ENCODE measurements around the gene TTI1. TPM values are rescaled to one million over a fixed set of nuclear protein-coding genes. Genes with fewer than 3 reads are reported as not detected.

The TTI1 gene
- total and polyA plus RNA-seq, 12 donors = 8.3 to 14.8 (median 11.2) TPM

DNA sequence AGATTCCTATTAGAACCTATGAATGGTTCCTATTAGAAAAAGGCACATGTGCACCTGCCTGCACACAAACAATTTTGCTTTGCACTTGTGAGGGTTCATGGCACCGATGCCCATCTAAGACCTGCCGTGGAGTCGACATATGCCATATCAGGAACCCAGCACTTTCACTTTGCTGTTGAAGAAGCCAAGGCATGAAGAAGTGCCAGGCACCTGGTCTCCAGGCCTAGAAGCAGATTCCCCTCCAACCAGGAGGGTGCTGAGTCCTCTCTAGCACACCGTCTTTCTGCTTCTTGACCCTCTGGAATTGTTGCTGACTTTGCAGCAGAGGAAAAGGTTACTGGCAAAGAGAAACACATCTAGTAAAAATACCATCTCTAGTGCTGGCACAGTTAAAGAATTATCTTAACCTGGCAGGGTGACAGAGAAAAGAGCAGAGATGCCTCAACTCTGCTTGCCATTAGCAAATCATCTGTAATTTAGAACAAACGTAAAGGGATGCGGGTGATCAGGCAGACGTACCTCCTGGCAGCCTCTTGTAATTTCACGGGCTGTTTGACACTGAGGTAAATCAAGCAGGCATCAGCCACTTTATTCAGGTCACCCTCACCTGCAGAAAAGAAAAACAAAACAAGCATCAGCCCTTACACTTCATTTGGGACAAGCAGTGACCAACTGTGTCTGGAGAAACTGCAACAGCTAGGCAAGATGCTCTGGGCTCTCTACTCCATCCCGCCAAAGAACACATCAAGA lies 37.2 kb downstream of the TTI1 start:
- ATAC-seq = no peak
- Histone ChIP-seq H3K4me3 (no peak overlapping the region), H3K27me3 (no peaks in the 10 kb centered on the region), H3K4me1 (peaks cover 14 to 48% (median 31%) of the 10 kb centered on the region in 9 donors), H3K9me3 (no peaks in the 10 kb centered on the region), H3K27ac (no peak overlapping the region), H3K36me3 (peaks cover 0 to 94% (median 47%) of the 10 kb centered on the region in 9 donors)
- TF ChIP-seq, protein P1, sequence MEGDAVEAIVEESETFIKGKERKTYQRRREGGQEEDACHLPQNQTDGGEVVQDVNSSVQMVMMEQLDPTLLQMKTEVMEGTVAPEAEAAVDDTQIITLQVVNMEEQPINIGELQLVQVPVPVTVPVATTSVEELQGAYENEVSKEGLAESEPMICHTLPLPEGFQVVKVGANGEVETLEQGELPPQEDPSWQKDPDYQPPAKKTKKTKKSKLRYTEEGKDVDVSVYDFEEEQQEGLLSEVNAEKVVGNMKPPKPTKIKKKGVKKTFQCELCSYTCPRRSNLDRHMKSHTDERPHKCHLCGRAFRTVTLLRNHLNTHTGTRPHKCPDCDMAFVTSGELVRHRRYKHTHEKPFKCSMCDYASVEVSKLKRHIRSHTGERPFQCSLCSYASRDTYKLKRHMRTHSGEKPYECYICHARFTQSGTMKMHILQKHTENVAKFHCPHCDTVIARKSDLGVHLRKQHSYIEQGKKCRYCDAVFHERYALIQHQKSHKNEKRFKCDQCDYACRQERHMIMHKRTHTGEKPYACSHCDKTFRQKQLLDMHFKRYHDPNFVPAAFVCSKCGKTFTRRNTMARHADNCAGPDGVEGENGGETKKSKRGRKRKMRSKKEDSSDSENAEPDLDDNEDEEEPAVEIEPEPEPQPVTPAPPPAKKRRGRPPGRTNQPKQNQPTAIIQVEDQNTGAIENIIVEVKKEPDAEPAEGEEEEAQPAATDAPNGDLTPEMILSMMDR (IDR thresholded peaks at IDR 0.05) = no peak
- intact Hi-C loops (cut with DNase I) = loop anchor here in 6 of 10 donors (10.0 kb wide), 5 partner anchors 91 to 431 kb away; partner anchors contain the start of gene VSTM2L (in 1 of the 6)
- DNase-seq = no peak
- 56 to 63% methylated on average over 9 of the region's 9 CpGs for WGBS, 2 donors

DNA sequence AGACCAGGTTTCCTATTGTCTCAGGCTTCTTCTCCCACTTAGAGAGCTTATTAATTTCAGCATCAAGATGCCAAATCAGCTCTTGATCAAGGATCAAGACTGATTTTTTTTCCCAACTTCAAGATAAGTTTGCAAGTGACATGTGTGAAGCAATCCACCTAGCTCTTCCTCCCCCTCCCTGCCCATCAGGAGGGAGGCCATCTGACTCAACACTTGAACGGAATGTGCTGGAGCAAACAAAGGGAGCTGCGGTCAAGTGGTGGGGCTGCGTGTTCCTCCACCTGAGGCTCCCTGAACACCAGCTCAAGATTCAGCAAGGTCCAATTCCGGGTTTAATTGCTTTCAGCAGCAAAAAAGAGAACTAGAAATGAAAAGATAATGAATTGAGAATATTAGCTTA lies 38.7 kb downstream of the TTI1 start:
- H3K27ac ChIP-seq = peak overlapping the region in 2 of 10 donors; percentile 3 to 15
- H3K36me3 ChIP-seq = peaks cover 0 to 83% (median 36%) of the 10 kb centered on the region in 9 donors
- no peak overlapping the region for H3K4me3 ChIP-seq
- no peaks in the 10 kb centered on the region for H3K9me3 ChIP-seq
- no peaks in the 10 kb centered on the region for H3K27me3 ChIP-seq
- H3K4me1 ChIP-seq = peaks cover 19 to 62% (median 46%) of the 10 kb centered on the region in 9 donors
- peak in 2 of 8 donors; percentile 19 to 28 for ATAC-seq
- intact Hi-C loops (cut with DNase I) = loop anchor here (5.0 to 10.0 kb wide), 11 partner anchors 90 to 432 kb away; partner anchors contain the start of genes VSTM2L (in 2 of the 10) and TGM2 (in 1 of the 10)
- no peak for DNase-seq
- TF ChIP-seq, protein P1 (IDR thresholded peaks at IDR 0.05) = no peak
- 72 to 76% methylated on average over 4 of the region's 4 CpGs for whole genome bisulfite sequencing, 2 donors

DNA sequence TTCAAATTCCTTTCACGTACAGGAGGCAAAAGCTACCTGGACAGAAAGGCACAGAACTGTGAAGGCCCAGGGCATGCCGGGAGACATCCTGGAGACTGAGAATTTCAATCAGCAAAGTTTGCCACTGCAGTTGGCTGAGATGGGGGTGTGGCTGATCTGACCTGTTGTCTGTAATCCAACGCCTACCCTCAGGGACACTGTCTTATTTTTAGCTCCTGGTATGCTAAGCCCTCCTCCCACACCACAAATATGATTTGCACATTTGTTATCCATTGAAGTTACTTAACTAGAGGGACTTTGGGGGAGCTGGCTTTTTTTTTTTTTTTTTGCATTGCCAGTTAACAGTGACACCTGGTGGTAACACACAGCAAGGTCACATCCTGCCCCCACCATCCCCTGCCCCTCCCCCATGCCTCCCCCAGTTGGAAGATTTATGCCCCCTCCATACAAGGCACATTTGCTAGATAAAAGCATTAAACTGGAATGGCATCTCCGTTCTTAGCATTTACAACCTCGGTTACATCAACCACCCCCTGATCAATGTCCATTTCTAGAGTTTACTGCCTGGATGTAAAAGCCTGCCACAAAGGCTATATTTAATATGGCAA lies 40.4 kb downstream of the TTI1 start:
- H3K36me3 ChIP-seq = peaks cover 0 to 77% (median 19%) of the 10 kb centered on the region in 9 donors

DNA sequence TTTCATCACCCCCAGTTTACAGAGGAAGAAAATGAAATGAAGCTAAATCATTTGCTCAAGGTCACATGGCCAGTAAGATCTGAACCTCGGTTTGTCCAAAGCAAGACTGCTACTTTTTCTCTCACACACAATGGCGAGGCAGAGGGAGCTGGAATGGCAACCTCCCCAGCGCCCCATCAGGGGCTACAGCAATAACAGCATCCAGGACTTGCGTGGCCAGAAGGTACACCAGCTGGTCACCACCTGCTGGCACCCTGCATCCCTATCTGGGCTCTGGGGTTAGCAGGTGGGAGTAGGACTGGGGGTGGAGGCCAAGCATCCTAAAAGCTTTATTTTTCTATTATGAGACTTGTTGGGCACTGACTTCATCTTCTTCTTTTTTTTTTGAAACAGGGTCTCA lies 41.3 kb downstream of the TTI1 start:
- 91 to 95% methylated on average over 4 of the region's 4 CpGs for WGBS, 2 donors
- intact Hi-C loops (cut with DNase I) = loop anchor here (2.0 to 10.0 kb wide), 13 partner anchors 87 to 430 kb away; partner anchors contain the start of genes VSTM2L (in 3 of the 10) and TGM2 (in 1 of the 10)
- H3K9me3 ChIP-seq = no peaks in the 10 kb centered on the region
- peaks cover 0 to 69% (median 13%) of the 10 kb centered on the region in 9 donors for H3K36me3 ChIP-seq
- no peak for ATAC-seq
- no peaks in the 10 kb centered on the region for H3K27me3 ChIP-seq
- no peak for DNase-seq
- TF ChIP-seq, protein P1 (IDR thresholded peaks at IDR 0.05) = no peak
- H3K27ac ChIP-seq = peak overlapping the region; percentile 61 to 88 (median 80)
- H3K4me1 ChIP-seq = peaks cover 38 to 87% (median 66%) of the 10 kb centered on the region in 9 donors
- no peak overlapping the region for H3K4me3 ChIP-seq

More for the DNA sequence above, 40.4 kb downstream of the TTI1 start:
- no peaks in the 10 kb centered on the region for H3K27me3 ChIP-seq
- TF ChIP-seq, protein P1 (IDR thresholded peaks at IDR 0.05) = peak; percentile 52 to 78 (median 70)
- no peaks in the 10 kb centered on the region for H3K9me3 ChIP-seq
- no peak overlapping the region for H3K4me3 ChIP-seq
- peaks cover 30 to 78% (median 56%) of the 10 kb centered on the region in 9 donors for H3K4me1 ChIP-seq
- intact Hi-C loops (cut with DNase I) = loop anchor here (2.0 to 10.0 kb wide), 12 partner anchors 88 to 431 kb away; partner anchors contain the start of genes VSTM2L (in 3 of the 10) and TGM2 (in 1 of the 10)
- 39 to 50% methylated on average over 5 of the region's 5 CpGs for WGBS, 2 donors
- DNase-seq (peak; percentile 26 to 72), ATAC-seq (peak; percentile 59 to 83 (median 78))
- peak overlapping the region in 9 of 10 donors; percentile 62 to 88 (median 81) for H3K27ac ChIP-seq
